Measurements from ENCODE around the gene CD44.

DNA sequence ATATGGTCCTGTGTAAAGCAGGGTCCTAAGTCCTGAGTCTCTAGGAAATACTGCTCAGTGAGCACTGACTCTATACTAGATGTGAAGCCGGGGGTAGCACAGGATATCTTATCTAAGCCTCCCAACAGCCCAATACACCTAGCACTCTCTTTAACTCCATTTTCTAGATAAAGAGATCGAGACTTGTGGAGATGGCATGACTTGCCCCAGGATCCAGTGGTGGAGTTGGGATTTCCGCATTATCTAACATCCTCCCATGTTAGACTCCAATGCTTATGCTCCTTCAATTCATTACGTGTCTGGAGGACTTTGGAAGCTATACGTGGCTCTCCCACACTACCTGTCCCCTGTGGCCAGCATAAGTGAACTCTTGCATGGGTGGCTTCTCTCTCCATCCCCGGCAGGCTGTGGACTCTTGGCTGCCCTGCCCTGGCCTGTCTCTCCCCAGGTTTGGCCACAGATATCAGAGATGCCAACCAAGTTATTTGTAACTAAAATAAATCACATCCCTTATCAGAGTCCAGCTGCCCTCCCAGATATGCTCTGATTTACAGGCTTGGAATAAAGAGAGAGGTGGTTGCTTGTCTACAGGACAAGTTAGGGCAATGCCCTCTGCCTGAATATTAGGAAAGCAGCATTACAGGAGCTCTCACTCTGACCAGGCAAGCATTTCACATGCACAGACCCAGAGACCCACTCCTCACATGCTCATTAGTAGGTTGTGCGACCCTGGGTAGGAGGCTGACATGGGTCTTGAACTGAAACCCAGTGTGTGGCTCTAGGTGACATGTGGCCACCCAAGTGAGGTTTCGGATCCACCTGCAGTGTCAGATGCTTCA is 4.5 kb downstream of the CD44 start:
- TF ChIP-seq ZC3H11A (IDR thresholded peaks at IDR 0.05) (no peak), ESRRA (IDR thresholded peaks at IDR 0.05; ENCODE audit: borderline replicate concordance, low read length) (no peak), KDM1A (IDR thresholded peaks at IDR 0.05; ENCODE audit: low read depth) (no peak), CBX8 (IDR thresholded peaks at IDR 0.05) (no peak), MAZ (IDR thresholded peaks at IDR 0.05; ENCODE audit: borderline replicate concordance, low read depth, low read length) (no peak), NPAS2 (CRISPR knock-in tag; IDR thresholded peaks at IDR 0.05; ENCODE audit: borderline replicate concordance) (no peak), CHD4 (IDR thresholded peaks at IDR 0.05; ENCODE audit: borderline replicate concordance) (no peak), EP300 (IDR thresholded peaks at IDR 0.05) (no peak), NFE2L2 (conservative IDR thresholded peaks at IDR 0.05; ENCODE audit: low read length) (no peak), RCOR1 (IDR thresholded peaks at IDR 0.05; ENCODE audit: low read depth, low read length) (no peak), SMC3 (IDR thresholded peaks at IDR 0.05) (no peak)
- TF ChIP-seq, protein P1, sequence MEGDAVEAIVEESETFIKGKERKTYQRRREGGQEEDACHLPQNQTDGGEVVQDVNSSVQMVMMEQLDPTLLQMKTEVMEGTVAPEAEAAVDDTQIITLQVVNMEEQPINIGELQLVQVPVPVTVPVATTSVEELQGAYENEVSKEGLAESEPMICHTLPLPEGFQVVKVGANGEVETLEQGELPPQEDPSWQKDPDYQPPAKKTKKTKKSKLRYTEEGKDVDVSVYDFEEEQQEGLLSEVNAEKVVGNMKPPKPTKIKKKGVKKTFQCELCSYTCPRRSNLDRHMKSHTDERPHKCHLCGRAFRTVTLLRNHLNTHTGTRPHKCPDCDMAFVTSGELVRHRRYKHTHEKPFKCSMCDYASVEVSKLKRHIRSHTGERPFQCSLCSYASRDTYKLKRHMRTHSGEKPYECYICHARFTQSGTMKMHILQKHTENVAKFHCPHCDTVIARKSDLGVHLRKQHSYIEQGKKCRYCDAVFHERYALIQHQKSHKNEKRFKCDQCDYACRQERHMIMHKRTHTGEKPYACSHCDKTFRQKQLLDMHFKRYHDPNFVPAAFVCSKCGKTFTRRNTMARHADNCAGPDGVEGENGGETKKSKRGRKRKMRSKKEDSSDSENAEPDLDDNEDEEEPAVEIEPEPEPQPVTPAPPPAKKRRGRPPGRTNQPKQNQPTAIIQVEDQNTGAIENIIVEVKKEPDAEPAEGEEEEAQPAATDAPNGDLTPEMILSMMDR (IDR thresholded peaks at IDR 0.05): no peak
- TF ChIP-seq, protein P2, sequence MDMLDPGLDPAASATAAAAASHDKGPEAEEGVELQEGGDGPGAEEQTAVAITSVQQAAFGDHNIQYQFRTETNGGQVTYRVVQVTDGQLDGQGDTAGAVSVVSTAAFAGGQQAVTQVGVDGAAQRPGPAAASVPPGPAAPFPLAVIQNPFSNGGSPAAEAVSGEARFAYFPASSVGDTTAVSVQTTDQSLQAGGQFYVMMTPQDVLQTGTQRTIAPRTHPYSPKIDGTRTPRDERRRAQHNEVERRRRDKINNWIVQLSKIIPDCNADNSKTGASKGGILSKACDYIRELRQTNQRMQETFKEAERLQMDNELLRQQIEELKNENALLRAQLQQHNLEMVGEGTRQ (IDR thresholded peaks at IDR 0.05): no peak

All from A549 (cell line).